MM.1S (cell line): ENCODE measurements around the gene ARHGAP1.
"Not testable (repeated sequence)": the region's sequence is repeated elsewhere in the genome, so short reads cannot be mapped to it uniquely, and the experiment has no call there.

Experiments used
- DNase-seq: peaks from one replicate; pipeline ENCODE4 v3.0.0-alpha.2; 2015
- H2AFZ ChIP-seq: fragments of 300-600 bp; sonication (generic); 2 replicates; pipeline ENCODE4 v1.6.0; 2016; ENCODE audit warnings: antibody characterized with exemption, low read length
- H3F3A ChIP-seq: fragments of 300-600 bp; sonication (generic); 2 replicates; pipeline ENCODE4 v1.6.1; 2016; ENCODE audit warnings: mild to moderate bottlenecking, antibody characterized with exemption, low read length, moderate library complexity, mixed read lengths; ENCODE audit not compliant: insufficient read depth
- H3K27ac ChIP-seq: fragments of 300-600 bp; sonication (generic); 2 replicates; pipeline ENCODE4 v1.5.1; 2016; ENCODE audit warnings: mild to moderate bottlenecking, low read length
- H3K27me3 ChIP-seq: fragments of 300-600 bp; sonication (generic); replicated peaks from 2 replicates; pipeline ENCODE4 v1.6.0; 2016; ENCODE audit warnings: low read length; ENCODE audit not compliant: insufficient read depth
- H3K36me3 ChIP-seq: fragments of 300-600 bp; sonication (generic); replicated peaks from 2 replicates; pipeline ENCODE4 v1.6.1; 2016; ENCODE audit warnings: mild to moderate bottlenecking, low read length, mixed read lengths; ENCODE audit not compliant: insufficient read depth
- H3K4me1 ChIP-seq: fragments of 300-600 bp; sonication (generic); 2 replicates; pipeline ENCODE4 v1.6.1; 2016; ENCODE audit warnings: low read length, mixed read lengths
- H3K4me2 ChIP-seq: fragments of 300-600 bp; sonication (generic); 2 replicates; pipeline ENCODE4 v1.6.0; 2016; ENCODE audit warnings: low read depth, low read length
- H3K4me3 ChIP-seq: fragments of 300-600 bp; sonication (generic); 2 replicates; pipeline ENCODE4 v1.5.1; 2016; ENCODE audit warnings: low read length, mixed read lengths
- H3K79me2 ChIP-seq: fragments of 300-600 bp; sonication (generic); 2 replicates; pipeline ENCODE4 v1.6.1; 2016; ENCODE audit warnings: mixed run types, low read length, mixed read lengths
- H3K9ac ChIP-seq: fragments of 300-600 bp; sonication (generic); 2 replicates; pipeline ENCODE4 v1.6.1; 2016; ENCODE audit warnings: low read length, mixed read lengths
- H3K9me2 ChIP-seq: fragments of 300-600 bp; sonication (generic); replicated peaks from 2 replicates; pipeline ENCODE4 v1.6.1; 2016; ENCODE audit warnings: mild to moderate bottlenecking, low read length, mixed read lengths; ENCODE audit not compliant: insufficient read depth
- H3K9me3 ChIP-seq: fragments of 300-600 bp; sonication (generic); replicated peaks from 2 replicates; pipeline ENCODE4 v1.6.1; 2016; ENCODE audit warnings: mild to moderate bottlenecking, low read length, mixed read lengths; ENCODE audit not compliant: insufficient read depth
- H4K20me1 ChIP-seq: fragments of 300-600 bp; sonication (generic); 2 replicates; pipeline ENCODE4 v1.6.1; 2016; ENCODE audit warnings: mild to moderate bottlenecking, low read length, moderate library complexity, mixed read lengths; ENCODE audit not compliant: insufficient read depth
- CTCF ChIP-seq: fragments of 300-600 bp; sonication (generic); IDR thresholded peaks from 2 replicates; pipeline ENCODE4 v1.5.1; 2016; ENCODE audit warnings: antibody characterized with exemption, low read length, mixed read lengths
- EZH2 ChIP-seq: fragments of 300-600 bp; sonication (generic); optimal IDR thresholded peaks from 2 replicates; pipeline ENCODE3; 2017; ENCODE audit warnings: low read depth, mild to moderate bottlenecking, antibody characterized with exemption, low read length, mixed read lengths
- EZH2phosphoT487 ChIP-seq: fragments of 300-600 bp; sonication (generic); IDR thresholded peaks from 2 replicates; pipeline ENCODE4 v1.6.1; 2018; ENCODE audit warnings: antibody characterized with exemption, low read length

Gene ARHGAP1

GRCh38 chr11:46718155-46719019 lies 18.0 kb upstream of the ARHGAP1 start:
- TF ChIP-seq EZH2phosphoT487 (no peak), EZH2 (no peak), CTCF (no peak)
- Histone ChIP-seq H3K27ac (no peak overlapping the region), H3K9me2 (no peaks in the 10 kb centered on the region), H3F3A (no peaks in the 10 kb centered on the region), H3K36me3 (no peaks in the 10 kb centered on the region), H3K4me3 (no peak overlapping the region), H3K27me3 (no peaks in the 10 kb centered on the region), H3K4me2 (no peak overlapping the region), H3K9ac (no peak overlapping the region), H3K79me2 (no peaks in the 10 kb centered on the region), H2AFZ (0 out of 2 replicates have a peak overlapping the region, but pooled peaks have one; percentile 29), H3K4me1 (no peaks in the 10 kb centered on the region), H3K9me3 (no peaks in the 10 kb centered on the region), H4K20me1 (no peaks in the 10 kb centered on the region)
- no peak for DNase-seq

GRCh38 chr11:46717825-46718154 lies 17.4 kb upstream of the ARHGAP1 start:
- not testable (repeated sequence) for H3K79me2 ChIP-seq, H3K36me3 ChIP-seq, H3F3A ChIP-seq, DNase-seq, H3K9ac ChIP-seq, H3K9me2 ChIP-seq, H3K4me1 ChIP-seq, H3K27me3 ChIP-seq, H3K4me3 ChIP-seq, H4K20me1 ChIP-seq, H3K4me2 ChIP-seq, H3K9me3 ChIP-seq, H2AFZ ChIP-seq, H3K27ac ChIP-seq

- H3K27ac ChIP-seq: no peak overlapping the region
- H3K27me3 ChIP-seq: no peaks in the 10 kb centered on the region
- no peak for DNase-seq
- H3K9me2 ChIP-seq: no peaks in the 10 kb centered on the region
- no peak overlapping the region for H3K4me2 ChIP-seq
- no peak overlapping the region for H3K9ac ChIP-seq
- no peak overlapping the region for H3K4me3 ChIP-seq
- no peaks in the 10 kb centered on the region for H3K9me3 ChIP-seq
- TF ChIP-seq EZH2phosphoT487: no peak
- no peak overlapping the region for H2AFZ ChIP-seq
- H3K36me3 ChIP-seq: no peaks in the 10 kb centered on the region
- H3K79me2 ChIP-seq: no peaks in the 10 kb centered on the region
- no peaks in the 10 kb centered on the region for H3F3A ChIP-seq
- H4K20me1 ChIP-seq: no peaks in the 10 kb centered on the region
- H3K4me1 ChIP-seq: no peaks in the 10 kb centered on the region
Observed at GRCh38 chr11:46712874-46713576, 12.6 kb upstream of the ARHGAP1 start.

DNA sequence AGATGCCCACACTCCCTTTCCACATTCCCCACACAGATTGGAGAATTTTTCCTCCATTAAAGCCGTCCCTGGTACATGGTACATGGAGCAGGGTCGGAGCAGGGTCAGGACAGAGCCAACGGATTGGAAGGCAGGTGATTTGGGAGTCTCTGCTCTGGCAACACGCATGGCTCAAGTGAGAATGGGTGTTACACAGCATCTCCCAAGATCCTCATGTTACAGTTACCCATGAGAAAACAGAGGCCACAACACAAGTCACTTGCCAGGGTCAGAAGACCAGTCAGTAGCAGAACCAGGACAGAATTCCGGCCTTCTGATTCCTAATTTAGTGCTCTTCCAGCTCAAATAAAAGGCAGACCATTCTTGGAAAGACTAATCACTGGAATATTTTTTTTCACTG lies 10.9 kb upstream of the ARHGAP1 start:
- H3K9ac ChIP-seq: no peak overlapping the region
- no peaks in the 10 kb centered on the region for H3K9me3 ChIP-seq
- H3K4me1 ChIP-seq: no peaks in the 10 kb centered on the region
- no peak overlapping the region for H2AFZ ChIP-seq
- H4K20me1 ChIP-seq: no peaks in the 10 kb centered on the region
- H3K27ac ChIP-seq: no peak overlapping the region
- TF ChIP-seq EZH2 (no peak), CTCF (no peak), EZH2phosphoT487 (no peak)
- H3K4me2 ChIP-seq: no peak overlapping the region
- no peaks in the 10 kb centered on the region for H3F3A ChIP-seq
- H3K4me3 ChIP-seq: no peak overlapping the region
- no peaks in the 10 kb centered on the region for H3K27me3 ChIP-seq
- H3K9me2 ChIP-seq: no peaks in the 10 kb centered on the region
- no peaks in the 10 kb centered on the region for H3K36me3 ChIP-seq
- no peaks in the 10 kb centered on the region for H3K79me2 ChIP-seq
- DNase-seq: no peak
